Measurements from ENCODE around the gene SETD7.

The SETD7 gene

DNA sequence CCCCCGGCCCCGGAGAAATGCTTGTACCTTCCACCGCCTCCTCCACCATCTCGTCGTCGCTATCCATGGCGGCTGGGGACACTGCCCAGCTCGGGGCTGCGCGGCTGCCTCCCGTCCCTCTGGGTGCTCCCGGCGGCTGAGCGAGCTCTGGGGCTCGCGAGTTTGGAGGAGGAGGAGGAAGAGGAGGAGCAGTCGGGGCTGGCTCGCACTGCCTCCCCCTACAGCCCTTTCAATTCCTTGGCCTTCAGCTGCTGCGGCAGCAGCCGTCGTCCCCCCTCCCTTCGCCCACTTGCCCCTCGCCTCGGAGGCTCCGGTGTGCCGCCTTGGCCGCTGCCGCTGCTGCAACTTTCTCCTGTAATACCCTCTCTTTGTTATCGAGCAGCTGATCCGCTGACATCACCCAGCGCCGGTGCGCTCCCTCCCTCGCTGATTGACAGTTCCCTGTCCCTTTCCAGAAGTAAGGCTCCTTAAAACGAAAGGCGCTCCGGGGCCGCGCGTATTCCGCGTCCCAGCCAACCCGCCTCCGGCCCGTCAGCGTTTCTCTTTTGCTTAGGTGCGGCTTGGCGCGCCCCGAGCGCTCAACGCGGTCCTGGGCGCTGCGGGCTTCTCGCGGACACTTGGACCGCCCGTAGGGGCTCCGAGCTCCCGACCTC, at the start of gene SETD7:
Gene SETD7 (minus strand): TSS at position 149 of the 653 bp plus-strand sequence. CDS start 82 bp downstream, at position 67.
- peak; percentile 89 for DNase-seq (ENCODE audit: low spot score)

DNA sequence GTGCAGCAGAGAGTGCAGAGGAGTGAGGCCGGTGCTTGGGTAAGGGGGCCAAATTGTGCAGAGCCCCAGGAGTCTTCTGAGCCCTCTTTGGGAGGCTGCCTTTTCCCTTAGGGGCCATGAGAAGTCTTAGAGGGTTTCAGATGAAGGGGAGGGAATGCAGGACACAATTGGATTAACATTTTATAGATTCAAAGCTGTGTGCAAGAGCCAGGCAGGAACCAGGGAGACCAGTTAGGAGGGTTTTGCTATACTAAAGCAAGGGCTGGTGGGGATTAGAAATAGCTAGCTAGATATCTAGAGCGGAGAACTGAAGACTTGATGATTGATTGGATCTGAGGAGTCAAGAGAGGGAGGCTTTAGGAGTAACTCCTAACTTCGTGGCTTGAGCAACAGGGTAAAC, 49.5 kb upstream of the SETD7 start:
- no peak for DNase-seq (ENCODE audit: low spot score)

DNA sequence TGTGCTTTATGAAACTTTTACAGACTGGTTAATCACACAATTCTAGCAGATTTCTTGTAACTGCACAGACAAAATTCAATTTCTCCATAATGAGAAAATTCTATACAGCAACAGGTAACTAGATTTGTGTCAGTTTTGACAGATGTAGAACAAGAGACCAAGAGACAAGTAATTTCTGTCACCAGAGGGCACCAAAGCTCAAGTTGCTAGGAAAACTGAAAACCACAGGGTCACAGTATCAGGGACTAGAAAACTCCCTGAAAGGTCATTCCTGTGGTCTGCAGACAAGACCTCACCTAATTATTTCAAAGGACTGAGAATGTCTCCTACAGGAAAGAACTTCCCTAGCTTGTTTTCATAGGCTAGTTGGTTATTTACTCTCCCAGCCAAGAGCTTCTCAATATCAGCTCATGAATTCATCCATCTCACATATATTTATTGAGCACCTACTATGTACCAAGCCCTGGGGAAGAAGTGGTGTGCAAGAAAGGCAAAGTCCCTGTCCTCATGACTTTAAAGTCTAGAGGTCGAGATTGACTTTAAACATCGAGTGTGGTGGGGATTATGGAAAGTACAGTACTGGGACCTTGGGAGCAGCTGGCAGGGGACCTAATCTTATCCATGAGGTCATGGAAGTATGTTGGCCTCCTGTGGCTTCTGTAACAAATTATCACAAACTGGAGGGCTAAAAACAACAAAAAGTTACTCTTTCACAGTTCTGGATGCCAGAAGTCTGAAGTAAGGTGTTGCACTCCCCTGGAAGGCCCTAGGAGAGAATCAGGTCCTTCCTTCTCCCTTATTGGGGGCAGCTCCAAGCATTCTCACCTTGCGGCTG, 47.8 kb upstream of the SETD7 start:
- peak; percentile 47 for DNase-seq (ENCODE audit: low spot score)

DNA sequence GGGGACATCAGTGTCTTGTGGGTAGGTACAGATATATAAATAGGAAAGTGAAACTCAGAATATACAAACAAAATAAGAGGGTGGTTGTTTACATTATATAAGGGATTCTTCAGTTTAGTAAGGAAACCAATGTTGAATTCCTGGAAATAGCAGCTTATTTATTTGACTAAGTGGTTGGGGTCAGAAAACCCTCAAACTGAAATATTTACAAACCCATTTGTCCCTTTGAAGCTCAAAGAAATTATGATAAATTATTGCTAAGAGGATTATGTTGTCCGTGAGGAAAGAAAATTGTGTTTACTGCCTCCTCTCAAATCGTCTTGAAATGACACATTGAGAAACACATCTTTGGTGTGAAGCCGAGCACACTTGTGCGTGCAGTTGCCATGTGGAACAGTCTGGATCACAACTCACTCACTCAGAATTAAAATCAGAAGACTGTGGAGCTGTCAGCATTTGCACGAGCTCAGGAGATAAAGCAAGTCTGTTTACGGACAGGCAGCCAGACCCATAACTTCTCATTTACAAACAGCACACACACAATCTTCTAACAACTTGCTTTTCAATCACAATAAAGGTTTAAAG, 46.8 kb upstream of the SETD7 start:
- no peak for DNase-seq (ENCODE audit: low spot score)

DNA sequence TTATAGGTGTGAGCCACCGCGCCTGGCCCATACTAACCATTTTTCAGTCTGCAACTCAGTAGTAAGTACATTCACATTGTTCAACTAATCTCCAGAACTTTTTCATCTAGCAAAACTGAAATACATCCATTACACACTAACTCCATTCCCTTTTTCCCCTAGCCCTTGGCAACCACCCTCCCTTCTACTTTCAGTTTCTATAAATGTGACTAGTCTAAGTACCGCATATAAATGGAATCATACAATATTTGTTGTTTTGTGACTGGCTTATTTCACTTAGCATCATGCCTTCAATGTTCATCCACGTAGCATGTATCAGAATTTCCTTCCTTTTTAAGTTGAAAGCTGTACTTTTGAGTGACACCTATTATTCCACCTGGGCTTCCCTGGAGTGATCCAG, 44.6 kb upstream of the SETD7 start:
- no peak for DNase-seq (ENCODE audit: low spot score)

DNA sequence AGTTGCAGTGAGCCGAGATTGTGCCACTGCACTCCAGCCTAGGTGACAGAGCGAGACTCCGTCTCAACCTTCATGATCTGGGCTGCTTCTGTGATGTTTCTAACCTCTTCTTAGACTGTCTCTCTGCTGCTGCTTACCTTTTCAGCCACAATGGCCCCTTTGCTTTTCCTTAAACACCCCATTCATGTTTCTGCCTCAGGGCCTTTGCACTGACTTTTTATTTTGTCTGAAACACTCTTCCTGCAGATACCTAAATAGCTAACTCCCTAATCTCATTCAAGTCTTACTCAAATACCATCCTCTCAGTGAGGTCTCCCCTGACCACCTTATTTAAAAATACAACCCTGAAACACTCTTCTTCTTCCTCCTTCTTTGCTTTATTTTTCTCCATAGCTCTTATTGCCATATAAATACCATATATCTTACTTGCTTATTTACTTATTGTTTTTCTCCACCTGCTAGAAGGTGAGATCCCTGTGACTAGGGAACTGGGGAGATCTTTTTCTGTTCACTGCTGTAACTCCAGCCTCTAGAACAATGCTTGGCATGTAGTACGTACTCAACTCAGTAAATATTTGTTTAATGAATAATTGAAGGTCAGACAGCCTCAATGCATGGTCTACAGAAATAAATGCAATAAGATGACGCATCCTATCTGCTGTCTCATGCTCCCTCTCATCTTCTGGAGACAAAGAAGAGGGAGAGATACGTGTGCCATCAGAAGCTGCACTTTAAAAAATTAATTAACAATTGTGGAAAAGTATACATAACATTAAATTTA, 43.8 kb upstream of the SETD7 start:
- DNase-seq (ENCODE audit: low spot score) = no peak

DNA sequence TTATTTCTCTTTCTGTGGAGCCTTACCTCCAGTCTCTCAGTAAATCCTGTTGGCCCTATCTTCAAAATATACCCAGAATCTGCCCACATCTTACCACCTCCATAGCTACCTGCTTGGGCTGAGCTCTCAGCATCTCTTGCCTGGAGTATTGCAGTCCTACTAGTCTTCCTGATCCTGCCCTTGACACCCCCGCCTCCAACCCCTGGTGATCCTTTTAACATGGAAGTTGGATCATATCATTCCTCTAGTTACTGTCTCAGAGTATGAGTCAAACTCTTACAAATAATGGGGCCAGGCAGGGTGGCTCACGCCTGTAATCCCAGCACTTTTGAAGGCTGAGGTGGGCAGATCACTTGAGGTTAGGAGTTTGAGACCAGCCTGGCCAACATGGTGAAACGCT, 43.1 kb upstream of the SETD7 start:
- DNase-seq (ENCODE audit: low spot score) = no peak

DNA sequence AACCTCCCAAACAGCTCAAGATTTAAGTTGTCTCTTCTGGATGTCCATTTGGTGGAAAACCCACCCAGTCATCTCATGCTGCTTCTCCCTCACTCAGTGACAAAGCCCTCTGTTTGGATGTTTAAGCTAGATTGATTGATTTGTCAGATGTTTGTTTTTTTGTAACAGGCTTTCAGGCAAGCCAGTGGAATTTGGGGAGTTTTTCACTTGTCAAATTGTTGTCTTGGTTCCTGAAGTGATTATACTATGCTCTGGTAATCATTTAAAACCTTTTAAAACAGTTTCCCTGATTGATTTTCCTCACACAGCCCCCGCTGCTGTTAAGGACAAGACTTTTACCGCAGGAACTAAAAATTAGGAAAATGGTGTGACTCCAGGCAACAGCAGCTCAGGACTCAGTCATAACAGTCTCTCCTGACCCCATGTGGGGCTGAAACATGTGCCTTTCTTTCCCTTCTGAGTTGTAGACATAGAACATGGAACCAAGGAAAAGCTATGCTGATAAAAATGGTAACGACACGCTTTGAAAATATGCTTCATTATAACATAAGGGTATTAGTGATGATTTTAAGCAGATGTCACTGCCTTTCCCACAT, 40.8 kb upstream of the SETD7 start:
- DNase-seq (ENCODE audit: low spot score) = no peak

DNA sequence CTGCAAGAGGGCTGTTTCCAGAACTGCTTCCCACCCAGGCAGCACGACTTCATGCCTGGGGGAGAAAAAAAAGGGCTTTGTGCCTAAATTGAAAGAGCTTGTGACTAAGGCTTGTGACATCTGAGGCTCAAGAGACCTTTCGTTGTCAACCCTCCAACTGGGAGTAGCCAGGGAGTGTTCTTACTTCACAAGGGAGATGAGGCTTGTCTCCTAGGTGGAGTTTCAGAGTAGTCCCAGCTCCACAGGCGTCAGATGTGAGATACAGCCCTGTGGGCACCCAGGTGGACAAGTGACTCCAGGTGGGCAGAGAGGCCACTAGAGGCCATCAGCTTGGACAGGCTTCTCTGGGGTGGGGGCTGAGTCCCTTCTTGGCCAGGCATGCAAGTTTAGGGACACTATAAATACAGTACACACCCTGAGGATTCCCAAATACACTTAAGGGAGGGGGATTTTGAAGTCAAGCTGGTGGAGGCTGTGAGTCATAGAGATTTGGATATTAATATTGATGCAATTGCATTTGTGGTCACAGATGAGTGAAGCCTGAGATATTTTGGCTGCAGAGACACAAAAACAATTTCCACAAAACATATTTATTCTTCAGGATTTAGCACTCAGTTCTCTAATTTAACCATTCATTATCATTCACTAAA, 40.1 kb upstream of the SETD7 start:
- peak; percentile 55 for DNase-seq (ENCODE audit: low spot score)

DNA sequence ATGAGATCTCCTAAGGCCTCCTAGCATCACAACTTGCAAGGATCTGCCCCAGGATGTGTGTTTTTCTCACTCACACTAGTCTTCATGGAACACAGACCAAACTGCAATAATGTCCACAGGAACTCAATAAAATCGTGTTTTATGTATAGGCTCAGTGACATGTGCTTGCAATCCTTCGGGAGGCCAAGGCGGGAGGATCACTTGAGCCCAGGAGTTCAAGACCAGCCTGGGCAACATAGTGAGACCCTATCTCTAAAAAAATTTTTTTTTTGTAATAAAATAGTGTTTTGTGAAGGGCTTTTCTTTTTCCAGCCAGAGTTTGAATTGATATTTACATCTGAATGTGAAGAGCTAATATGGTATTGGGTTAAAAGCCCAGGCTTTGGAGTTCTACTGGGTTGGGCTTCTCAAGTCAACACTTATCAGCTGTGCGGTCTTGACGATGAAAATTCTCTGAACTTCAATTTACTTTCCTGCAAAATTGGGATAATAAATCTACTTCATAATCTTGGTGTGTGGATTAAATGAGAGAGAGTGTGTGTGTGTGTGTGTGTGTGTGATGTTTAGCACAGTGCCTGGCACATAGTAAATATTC, 38.7 kb upstream of the SETD7 start:
- no peak for DNase-seq (ENCODE audit: low spot score)

DNA sequence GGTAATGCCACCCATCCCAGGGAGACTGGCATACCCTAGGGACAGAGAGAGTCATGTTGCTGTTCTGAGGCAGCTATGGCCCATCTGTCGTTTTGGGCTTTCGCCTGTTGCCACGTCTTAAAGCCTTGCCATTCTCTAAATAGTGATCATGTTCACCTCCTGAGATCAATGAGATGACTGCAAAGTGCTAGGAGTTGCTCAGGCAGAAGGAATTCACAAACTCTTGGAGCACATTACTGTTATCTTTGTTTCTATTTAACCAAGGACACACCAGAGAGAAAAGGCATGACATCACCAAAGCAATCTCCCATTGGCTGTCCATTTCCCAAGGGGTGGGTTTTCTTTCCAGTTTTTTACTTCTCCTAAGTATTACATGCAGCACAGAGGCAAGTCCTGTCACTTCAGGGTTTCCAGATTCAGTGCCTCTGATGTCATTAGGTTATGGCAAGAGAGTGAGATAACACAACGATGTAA, 37.1 kb upstream of the SETD7 start:
- DNase-seq (ENCODE audit: low spot score) = peak; percentile 62

DNA sequence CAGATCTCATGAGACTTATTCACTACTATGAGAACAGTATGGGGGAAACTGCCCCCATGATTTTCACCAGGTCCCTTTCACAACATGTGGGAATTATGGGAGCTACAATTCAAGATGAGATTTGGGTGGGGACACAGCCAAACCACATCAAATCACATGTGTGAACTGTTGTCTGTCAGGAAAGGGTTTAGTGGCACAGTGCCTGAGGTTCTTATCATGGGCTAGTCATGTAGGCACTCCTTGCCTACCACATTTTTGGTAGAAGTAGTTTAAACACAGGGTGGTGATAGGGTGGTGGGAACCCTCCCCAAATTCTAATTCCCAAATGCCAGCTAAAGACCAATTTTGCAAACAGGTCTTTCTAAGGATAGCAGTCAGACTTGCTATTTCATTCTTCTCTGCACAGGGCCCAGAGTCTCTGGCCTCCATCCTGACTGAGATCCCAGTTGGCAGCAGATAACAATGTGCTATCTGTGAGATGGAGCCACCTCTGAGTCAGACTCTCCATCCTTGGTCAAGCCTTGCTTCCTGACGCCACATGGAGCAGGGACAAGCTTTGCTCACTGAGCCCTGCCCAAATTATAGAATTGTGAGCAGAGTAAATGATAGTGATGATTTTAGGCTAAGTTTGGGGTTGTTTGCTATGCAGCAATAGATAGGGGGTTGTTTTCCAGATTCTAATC, 33.5 kb upstream of the SETD7 start:
- DNase-seq (ENCODE audit: low spot score) = no peak

DNA sequence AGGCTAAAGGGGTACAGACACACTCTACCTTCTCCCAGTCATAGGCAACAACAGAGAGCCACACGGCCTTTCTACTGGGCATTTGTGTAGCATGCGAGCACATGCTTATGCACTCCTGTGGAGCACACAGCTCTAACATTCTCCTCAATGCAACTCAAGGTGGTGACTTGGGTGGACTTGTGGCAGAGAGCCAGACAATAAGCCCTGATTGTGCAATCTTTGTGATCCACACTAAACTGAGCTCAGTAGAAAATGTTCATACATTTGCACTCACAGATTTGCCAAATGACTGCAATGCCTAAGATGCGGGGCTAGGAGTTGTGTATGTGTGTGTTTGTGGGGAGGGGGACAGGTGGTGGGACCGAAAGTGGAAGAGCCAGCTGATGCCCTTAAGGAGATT, 31.4 kb upstream of the SETD7 start:
- no peak for DNase-seq (ENCODE audit: low spot score)

DNA sequence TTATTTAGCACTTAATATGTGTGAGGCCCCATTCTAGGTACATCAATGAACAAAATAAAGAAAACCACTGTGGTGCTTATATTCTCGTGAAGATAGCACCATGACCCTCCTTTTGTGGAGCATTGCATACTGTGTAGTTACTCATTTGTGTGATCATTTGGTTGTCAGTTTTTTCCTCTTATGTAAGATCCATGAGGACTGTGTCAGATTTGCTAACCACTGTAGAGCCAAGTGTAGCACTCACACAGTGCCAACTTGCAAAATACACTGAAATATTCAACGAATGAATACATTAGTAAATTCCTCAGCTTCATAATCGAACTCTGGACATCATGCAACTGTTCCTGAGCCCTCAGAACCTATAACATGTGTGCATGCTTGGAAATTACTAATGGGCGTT, 29.5 kb upstream of the SETD7 start:
- DNase-seq (ENCODE audit: low spot score) = no peak

DNA sequence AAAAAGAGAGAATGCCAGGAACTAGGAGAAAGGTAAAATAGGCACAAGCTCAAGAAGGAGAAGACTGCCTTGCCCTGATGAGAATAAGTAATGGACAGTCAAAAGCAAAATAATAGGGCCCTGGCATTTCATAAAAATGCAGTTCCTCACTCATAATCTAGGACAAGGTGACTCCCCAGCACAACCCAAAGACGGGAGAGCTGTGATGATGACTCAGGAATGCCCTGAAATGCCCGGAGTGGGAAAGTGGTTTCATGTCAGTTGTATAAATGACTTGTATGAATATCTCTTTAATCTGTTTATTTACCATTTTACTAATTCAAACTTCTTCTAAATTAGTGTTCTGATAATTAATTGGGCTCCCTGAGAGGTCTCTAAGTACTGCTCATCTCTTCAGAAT, 28.8 kb upstream of the SETD7 start:
- peak; percentile 22 for DNase-seq (ENCODE audit: low spot score)

DNA sequence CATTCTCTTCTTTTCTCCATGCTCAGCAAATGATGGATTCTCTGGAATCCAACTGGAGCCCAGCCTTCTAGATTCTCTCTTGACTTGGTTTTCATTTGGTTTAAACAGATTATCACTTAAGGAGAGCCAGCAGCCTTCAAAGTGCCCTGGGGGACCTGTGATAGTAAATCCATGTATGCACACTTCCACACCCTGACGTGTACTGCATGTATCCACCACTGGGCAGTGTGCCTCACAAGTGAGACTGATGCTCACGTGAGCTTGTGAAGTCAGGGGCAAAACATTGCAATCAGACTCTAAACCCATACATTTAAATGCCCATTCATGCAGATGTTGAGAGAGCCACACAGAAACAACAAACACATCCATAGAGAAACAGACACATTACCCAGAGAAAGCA, 28.0 kb upstream of the SETD7 start:
- DNase-seq (ENCODE audit: low spot score) = no peak

DNA sequence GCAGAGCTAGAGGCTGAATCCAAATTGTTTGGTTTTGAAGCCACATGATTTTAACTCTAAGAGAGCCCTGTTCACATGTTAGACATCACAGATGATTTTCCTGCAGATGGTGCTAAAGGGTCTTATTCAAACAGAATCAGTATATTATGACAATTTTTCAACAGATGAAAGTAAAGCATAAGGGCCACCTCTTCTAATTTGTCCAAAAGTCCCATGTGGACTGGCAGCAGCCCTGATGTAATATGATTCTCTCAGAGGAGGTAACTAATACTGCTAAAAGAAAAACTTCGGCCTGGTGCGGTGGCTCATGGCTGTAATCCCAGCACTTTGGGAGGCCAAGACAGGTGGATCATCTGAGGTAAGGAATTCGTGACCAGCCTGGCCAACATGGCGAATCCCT, 26.0 kb upstream of the SETD7 start:
- DNase-seq (ENCODE audit: low spot score) = no peak

DNA sequence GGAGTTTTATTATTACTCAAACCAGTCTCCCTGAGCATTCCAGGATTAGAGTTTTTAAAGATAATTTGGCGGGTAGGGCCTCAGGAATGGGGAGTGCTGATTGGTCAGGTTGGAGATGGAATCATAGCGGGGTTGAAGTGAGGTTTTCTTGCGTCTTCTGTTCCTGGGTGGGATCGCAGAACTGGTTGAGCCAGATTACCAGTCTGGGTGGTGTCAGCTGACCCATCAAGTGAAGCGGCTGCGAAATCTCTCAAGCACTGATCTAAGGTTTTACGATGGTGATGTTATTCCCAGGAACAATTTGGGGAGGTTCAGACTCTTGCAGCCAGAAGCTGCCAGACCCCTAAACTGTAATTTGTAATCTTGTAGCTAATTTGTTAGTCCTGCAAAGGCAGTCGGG, 25.1 kb upstream of the SETD7 start:
- no peak for DNase-seq (ENCODE audit: low spot score)

DNA sequence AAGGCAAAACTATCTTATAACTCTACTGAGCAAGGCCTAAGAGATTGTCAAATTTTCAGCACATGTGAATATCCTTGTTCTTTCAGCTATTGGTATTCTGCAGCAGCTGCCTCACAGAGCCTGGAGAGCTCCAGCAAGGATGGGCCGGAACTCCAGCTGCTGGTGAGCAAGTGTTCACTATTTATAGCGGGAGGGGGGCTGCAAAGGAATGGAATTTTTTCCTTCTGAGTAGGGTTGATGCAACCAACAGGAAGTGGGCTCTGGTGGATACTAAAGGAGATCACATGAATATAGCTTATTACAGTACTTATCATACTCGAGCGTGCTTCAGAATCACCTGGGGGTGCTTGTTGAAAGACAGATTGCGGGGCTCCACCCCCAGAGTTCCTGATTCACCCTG, 20.2 kb upstream of the SETD7 start:
- no peak for DNase-seq (ENCODE audit: low spot score)

DNA sequence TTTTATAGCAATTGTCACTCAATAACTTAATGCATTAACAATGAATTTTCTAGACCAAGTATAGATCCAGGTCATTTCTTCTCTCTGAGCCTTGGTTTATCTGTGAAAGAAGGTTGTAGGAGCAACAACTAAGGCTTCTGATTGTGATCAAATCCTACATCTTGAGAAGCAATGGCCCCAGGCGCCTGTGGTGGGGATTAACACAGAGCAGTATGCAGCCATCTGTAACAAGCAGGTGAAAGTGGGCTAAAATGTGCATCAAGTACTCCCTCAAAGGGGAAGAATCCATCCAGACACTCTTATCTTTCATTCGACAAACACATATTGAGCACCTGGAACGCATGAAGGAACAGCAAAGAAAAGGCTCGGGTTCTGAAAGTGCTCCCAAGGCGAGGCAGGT, 19.1 kb upstream of the SETD7 start:
- no peak for DNase-seq (ENCODE audit: low spot score)

DNA sequence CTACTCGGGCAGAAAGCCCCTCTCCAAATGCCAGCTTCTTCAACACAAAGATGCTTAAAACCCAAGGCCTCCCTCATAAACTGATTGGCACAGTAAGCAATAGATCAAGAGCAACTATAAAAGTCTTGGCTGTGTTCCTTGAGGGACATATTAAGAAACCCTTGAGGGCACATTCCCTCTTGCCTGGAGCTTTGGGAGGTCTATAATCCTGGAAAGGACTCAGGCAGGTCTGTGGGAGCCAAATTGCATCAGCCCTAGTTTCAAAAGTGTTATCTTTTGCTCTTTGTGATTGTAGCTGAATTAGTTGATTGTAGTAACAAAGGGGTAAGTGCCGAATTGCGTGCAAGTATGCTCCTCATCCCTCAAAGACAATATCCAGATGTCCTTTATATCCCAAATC, 18.6 kb upstream of the SETD7 start:
- DNase-seq (ENCODE audit: low spot score) = no peak

Data from GM03348 (cell line).